ENCODE data around the gene RASL10A.

RASL10A gene

DNA sequence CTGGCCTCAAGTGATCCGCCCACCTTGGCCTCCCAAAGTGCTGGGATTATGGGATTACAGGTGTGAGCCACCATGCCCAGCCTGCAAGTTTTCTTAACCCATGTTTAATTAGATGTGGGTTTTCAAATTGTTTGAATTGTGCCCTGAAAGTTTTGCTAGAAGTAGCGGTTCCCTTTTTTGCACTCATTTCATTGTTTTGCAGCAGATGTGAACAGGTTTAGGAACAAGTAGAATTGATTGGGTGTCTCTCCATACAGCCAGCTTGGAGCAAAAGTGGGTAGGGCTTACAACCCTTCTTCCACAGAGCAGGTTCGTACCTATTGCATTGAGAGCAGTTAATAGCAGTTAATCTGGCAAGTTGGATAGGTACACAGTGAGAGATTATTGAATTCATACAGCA is 31.3 kb downstream of the RASL10A start:
- Mint-ChIP-seq H3K36me3 (ENCODE audit: low read depth) (peaks cover 93% of the 10 kb centered on the region), H3K27ac (no peak overlapping the region)

DNA sequence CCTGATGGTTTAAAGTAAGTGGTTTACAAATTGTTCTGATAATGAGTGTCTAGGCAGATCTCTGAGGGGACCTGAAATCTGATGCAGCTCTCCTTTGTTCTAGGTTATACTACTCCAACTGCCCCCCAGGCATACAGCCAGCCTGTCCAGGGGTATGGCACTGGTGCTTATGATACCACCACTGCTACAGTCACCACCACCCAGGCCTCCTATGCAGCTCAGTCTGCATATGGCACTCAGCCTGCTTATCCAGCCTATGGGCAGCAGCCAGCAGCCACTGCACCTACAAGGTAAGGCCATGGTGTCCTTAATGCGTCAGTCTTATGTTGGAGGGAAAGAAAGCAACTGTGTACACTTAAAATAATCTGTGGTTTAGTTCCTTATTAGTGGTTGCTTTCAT is 37.6 kb downstream of the RASL10A start:
- peaks cover 28% of the 10 kb centered on the region for H3K4me1 Mint-ChIP-seq
- H3K4me3 Mint-ChIP-seq: no peak overlapping the region
- peaks cover 95% of the 10 kb centered on the region for H3K36me3 Mint-ChIP-seq (ENCODE audit: low read depth)
- H3K9me3 Mint-ChIP-seq: no peaks in the 10 kb centered on the region
- peak overlapping the region; percentile 7 to 74 (median 22) for H3K27ac Mint-ChIP-seq
- TF ChIP-seq, protein P1, sequence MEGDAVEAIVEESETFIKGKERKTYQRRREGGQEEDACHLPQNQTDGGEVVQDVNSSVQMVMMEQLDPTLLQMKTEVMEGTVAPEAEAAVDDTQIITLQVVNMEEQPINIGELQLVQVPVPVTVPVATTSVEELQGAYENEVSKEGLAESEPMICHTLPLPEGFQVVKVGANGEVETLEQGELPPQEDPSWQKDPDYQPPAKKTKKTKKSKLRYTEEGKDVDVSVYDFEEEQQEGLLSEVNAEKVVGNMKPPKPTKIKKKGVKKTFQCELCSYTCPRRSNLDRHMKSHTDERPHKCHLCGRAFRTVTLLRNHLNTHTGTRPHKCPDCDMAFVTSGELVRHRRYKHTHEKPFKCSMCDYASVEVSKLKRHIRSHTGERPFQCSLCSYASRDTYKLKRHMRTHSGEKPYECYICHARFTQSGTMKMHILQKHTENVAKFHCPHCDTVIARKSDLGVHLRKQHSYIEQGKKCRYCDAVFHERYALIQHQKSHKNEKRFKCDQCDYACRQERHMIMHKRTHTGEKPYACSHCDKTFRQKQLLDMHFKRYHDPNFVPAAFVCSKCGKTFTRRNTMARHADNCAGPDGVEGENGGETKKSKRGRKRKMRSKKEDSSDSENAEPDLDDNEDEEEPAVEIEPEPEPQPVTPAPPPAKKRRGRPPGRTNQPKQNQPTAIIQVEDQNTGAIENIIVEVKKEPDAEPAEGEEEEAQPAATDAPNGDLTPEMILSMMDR (IDR thresholded peaks at IDR 0.05; ENCODE audit: unreplicated experiment in 3 of 3): no peak
- no peaks in the 10 kb centered on the region for H3K27me3 Mint-ChIP-seq (ENCODE audit: low read depth)

More for the DNA sequence above, 31.3 kb downstream of the RASL10A start:
- Mint-ChIP-seq H3K27me3 (ENCODE audit: low read depth) (no peaks in the 10 kb centered on the region), H3K9me3 (no peaks in the 10 kb centered on the region), H3K4me3 (no peak overlapping the region), H3K4me1 (no peaks in the 10 kb centered on the region)
- TF ChIP-seq, protein P1 (IDR thresholded peaks at IDR 0.05; ENCODE audit: unreplicated experiment in 3 of 3): no peak

DNA sequence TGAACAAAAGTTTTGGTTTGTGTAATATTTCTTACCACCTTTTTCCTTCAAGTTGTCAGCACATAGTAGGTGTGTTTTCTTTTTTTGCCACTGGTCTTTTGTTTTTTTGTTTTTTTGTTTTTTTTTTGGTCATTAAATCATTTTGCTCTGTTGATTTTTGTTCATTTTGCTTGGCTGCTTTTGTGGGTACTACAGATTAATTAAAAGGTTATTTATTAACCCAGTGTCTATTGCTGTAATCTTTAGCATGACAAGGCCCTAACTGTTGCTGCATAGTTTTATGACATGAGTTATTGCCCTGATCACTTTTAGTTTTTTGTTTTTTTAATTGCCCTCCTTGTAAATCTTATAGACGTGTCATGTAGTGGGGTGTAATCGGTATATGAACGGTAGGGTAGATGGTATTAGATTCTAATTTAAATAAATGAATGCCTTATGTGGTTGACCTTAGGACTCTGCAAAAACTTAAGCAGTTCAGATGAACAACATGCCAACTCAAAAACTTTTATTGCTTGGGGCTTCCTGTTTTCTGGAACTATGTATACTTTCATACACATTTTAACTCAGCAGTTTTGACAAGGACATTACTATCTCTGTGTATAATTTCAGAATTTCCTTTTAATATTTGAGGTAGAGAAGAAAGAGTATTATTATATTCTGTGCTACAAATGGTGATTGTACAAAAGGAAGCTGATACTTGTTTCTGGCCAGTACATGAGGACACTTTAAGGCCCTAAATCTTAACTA is 39.5 kb downstream of the RASL10A start:
- H3K9me3 Mint-ChIP-seq: no peaks in the 10 kb centered on the region
- H3K27ac Mint-ChIP-seq: peak overlapping the region; percentile 65 to 74 (median 72)
- peak overlapping the region in 2 of 3 experiments; percentile 8 to 39 for H3K4me3 Mint-ChIP-seq
- peaks cover 92% of the 10 kb centered on the region for H3K36me3 Mint-ChIP-seq (ENCODE audit: low read depth)
- peaks cover 46% of the 10 kb centered on the region for H3K4me1 Mint-ChIP-seq
- H3K27me3 Mint-ChIP-seq (ENCODE audit: low read depth): no peaks in the 10 kb centered on the region
- TF ChIP-seq, protein P1 (IDR thresholded peaks at IDR 0.05; ENCODE audit: unreplicated experiment in 3 of 3): no peak

DNA sequence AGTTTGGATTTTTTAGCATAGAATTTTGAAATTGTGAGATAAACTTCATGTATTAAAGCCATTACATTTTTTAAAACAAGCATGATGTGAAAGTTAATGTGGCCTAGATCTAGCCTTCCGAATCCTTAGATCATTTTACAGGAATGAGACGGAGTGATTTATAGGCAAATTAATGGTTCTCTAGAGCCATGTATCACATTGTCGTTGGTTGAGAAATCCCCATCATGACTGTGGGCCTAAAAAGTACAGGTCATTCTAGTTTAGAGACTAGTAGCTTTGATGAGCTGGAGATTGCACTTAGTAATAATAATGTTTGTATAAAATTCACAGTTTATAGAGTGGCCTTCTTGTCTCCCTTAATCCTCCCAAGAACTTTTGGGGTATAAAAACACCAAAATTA is 40.3 kb downstream of the RASL10A start:
- no peaks in the 10 kb centered on the region for H3K9me3 Mint-ChIP-seq
- H3K27me3 Mint-ChIP-seq (ENCODE audit: low read depth): no peaks in the 10 kb centered on the region
- H3K4me1 Mint-ChIP-seq: peaks cover 54% of the 10 kb centered on the region
- TF ChIP-seq, protein P1 (IDR thresholded peaks at IDR 0.05; ENCODE audit: unreplicated experiment in 3 of 3): no peak
- H3K27ac Mint-ChIP-seq: peak overlapping the region; percentile 37 to 74 (median 72)
- no peak overlapping the region for H3K4me3 Mint-ChIP-seq
- H3K36me3 Mint-ChIP-seq (ENCODE audit: low read depth): peaks cover 91% of the 10 kb centered on the region

DNA sequence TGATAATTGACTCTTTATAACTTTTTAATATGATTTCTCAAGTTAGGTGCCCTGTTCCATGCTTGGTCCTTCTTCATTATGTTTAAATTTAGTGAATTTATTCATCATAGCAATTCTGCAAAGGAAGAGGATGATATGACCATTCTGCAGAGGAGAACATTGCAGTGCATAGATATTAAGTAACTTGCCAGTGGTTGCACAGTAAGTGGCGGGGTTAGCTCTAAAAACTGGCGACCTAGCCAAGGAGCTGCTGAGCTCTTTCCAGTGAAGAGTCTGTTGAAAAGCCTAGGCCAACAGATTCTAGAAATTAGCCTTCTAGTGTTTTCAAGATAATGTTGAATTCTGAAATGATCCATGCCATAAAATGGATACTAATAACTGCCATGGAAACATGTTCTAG is 42.9 kb downstream of the RASL10A start:
- H3K4me3 Mint-ChIP-seq: no peak overlapping the region
- TF ChIP-seq, protein P1 (IDR thresholded peaks at IDR 0.05; ENCODE audit: unreplicated experiment in 3 of 3): no peak
- no peaks in the 10 kb centered on the region for H3K27me3 Mint-ChIP-seq (ENCODE audit: low read depth)
- H3K27ac Mint-ChIP-seq: no peak overlapping the region
- no peaks in the 10 kb centered on the region for H3K9me3 Mint-ChIP-seq
- H3K36me3 Mint-ChIP-seq (ENCODE audit: low read depth): peaks cover 81% of the 10 kb centered on the region
- H3K4me1 Mint-ChIP-seq: peaks cover 71% of the 10 kb centered on the region

All from nephron (organoid).